ENCODE results near the gene PSD4. TPM values are rescaled to one million over a fixed set of nuclear protein-coding genes. Genes with fewer than 3 reads are reported as not detected.
A peak's percentile ranks its signal among the peaks of the same experiment; 100 is the strongest.

The PSD4 gene
- total and polyA plus RNA-seq, 2 donors from 2014 or later, result 16.2 to 42.0 TPM

DNA sequence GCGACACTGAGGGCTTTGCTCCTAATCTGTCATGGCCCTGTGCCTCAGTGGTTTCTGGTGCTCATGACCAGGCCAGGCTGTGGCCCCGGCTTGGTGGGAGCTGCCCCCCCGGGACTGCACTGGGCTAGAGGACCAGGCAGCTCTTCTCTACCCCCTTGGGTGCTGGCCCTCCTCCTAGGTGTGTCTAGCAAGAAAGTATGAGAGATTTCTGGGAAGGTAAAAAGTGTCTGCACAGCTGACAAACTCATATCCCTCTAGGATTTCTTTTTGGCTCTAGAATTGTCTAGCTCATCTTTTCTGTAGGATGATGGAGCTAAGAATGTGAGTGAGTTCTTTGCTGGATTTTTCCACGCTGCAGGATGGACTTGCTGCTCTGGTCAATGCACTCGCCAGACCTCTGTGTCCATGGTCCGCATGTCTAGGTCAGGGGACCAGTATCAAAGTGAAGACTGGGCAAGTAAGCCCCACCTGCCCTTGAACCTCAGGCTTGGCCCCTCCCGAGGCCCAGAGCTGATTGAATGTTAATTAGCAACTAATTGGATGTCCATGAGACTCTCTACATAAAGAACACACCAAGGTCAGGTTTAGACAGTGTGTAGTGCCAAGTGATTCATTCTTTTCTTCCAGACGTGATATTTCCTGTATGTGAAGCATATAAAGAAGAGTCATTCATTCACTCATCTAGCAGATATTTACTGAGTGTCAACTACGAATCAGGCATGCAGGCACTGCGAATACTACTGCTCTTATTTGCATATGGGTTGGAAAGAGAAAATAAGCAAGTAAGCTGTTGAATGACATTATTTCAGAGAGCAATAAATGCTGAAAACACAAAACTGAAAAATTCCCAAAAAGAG is 15.6 kb upstream of the PSD4 start:
- FAIRE-seq (no peak), DNase-seq (no peak)
- Histone ChIP-seq H3K36me3 (ENCODE audit: control insufficient read depth in 2 of 3, insufficient read depth in 3 of 3, low read length in 3 of 3) (no peaks in the 10 kb centered on the region), H3K27me3 (ENCODE audit: control insufficient read depth, insufficient read depth, low read length) (no peaks in the 10 kb centered on the region), H3K27ac (ENCODE audit: low read depth in 2 of 2, low read length in 2 of 2) (peak overlapping the region in 1 of 2 donors; percentile 22), H3K9ac (ENCODE audit: low read length in 3 of 3) (peak overlapping the region; percentile 16 to 69 (median 45)), H3K4me1 (ENCODE audit: control insufficient read depth in 2 of 3, insufficient read depth in 2 of 3, low read depth in 1 of 3, low read length in 3 of 3) (peaks cover 0 to 3% (median 0%) of the 10 kb centered on the region in 3 donors), H3K9me3 (ENCODE audit: control insufficient read depth in 2 of 3, insufficient read depth in 1 of 3, low read length in 3 of 3) (no peaks in the 10 kb centered on the region), H3K4me3 (ENCODE audit: low read length in 3 of 3) (peak overlapping the region; percentile 37 to 64 (median 59))
- TF ChIP-seq, protein P1, sequence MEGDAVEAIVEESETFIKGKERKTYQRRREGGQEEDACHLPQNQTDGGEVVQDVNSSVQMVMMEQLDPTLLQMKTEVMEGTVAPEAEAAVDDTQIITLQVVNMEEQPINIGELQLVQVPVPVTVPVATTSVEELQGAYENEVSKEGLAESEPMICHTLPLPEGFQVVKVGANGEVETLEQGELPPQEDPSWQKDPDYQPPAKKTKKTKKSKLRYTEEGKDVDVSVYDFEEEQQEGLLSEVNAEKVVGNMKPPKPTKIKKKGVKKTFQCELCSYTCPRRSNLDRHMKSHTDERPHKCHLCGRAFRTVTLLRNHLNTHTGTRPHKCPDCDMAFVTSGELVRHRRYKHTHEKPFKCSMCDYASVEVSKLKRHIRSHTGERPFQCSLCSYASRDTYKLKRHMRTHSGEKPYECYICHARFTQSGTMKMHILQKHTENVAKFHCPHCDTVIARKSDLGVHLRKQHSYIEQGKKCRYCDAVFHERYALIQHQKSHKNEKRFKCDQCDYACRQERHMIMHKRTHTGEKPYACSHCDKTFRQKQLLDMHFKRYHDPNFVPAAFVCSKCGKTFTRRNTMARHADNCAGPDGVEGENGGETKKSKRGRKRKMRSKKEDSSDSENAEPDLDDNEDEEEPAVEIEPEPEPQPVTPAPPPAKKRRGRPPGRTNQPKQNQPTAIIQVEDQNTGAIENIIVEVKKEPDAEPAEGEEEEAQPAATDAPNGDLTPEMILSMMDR (IDR thresholded peaks at IDR 0.05; ENCODE audit: borderline replicate concordance, extremely low read depth, insufficient read depth), result no peak
- intact Hi-C loops (cut with DNase I), result no loop called here

DNA sequence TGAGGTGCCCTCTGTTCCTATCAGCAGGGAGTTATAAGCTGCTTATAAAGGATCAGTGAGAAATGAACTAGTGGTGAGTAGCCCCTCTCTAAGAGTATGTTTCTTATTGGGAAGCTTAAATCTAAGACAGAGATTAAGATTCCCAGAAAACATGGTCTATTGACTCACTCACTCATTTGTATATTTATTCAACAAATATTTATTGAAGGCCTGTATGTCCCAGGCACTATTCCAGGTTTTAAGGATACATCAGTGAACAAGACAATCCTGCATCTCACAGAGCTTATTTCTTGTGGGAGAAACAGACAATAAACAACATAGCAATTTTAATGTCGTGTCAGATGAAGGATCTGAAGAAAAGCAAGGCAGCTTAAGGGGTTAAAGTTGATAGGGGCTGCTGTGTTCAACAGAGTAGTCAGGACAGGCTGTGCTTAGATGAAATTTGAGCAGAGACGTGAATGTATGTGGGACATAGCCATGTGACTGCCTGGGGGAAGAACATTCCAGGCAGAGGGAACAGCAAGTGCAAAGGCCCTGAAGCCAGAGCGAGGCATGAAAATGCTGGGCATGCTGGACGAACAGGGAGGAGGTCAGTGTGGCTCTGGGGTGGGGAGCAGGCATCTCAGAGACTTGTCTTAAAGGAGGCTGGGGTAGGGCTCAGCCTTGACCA is 14.8 kb upstream of the PSD4 start:
- H3K9ac ChIP-seq (ENCODE audit: low read length in 3 of 3), result no peak overlapping the region
- TF ChIP-seq, protein P1 (IDR thresholded peaks at IDR 0.05; ENCODE audit: borderline replicate concordance, extremely low read depth, insufficient read depth), result no peak
- H3K9me3 ChIP-seq (ENCODE audit: control insufficient read depth in 2 of 3, insufficient read depth in 1 of 3, low read length in 3 of 3), result no peaks in the 10 kb centered on the region
- no peak for FAIRE-seq
- peaks cover 0 to 3% (median 0%) of the 10 kb centered on the region in 3 donors for H3K4me1 ChIP-seq (ENCODE audit: control insufficient read depth in 2 of 3, insufficient read depth in 2 of 3, low read depth in 1 of 3, low read length in 3 of 3)
- H3K27me3 ChIP-seq (ENCODE audit: control insufficient read depth, insufficient read depth, low read length), result no peaks in the 10 kb centered on the region
- H3K36me3 ChIP-seq (ENCODE audit: control insufficient read depth in 2 of 3, insufficient read depth in 3 of 3, low read length in 3 of 3), result no peaks in the 10 kb centered on the region
- peak in 1 of 5 donors; percentile 18 for DNase-seq
- no peak overlapping the region for H3K27ac ChIP-seq (ENCODE audit: low read depth in 2 of 2, low read length in 2 of 2)
- no peak overlapping the region for H3K4me3 ChIP-seq (ENCODE audit: low read length in 3 of 3)
- intact Hi-C loops (cut with DNase I), result no loop called here

DNA sequence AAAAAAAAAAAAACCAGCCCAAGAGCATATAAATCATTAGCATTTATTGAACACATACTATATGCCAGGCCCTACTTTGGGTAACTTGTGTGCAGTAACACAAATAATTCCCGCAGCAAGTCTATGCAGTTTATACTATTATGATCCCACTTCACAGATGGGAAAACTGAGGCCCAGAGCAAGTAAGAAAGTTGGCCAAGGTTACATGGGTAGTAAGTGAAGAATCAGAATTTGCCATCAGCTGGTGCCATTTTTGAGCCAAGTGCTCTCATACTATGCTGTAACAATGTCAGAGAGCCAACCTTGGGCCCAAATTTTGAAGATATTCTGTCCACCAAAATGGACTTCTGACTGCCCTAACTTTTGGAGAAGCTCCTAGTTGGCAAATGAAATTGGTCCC is 13.5 kb upstream of the PSD4 start:
- TF ChIP-seq, protein P1 (IDR thresholded peaks at IDR 0.05; ENCODE audit: borderline replicate concordance, extremely low read depth, insufficient read depth), result no peak
- no peak overlapping the region for H3K9ac ChIP-seq (ENCODE audit: low read length in 3 of 3)
- DNase-seq, result no peak
- no peak for FAIRE-seq
- no peaks in the 10 kb centered on the region for H3K27me3 ChIP-seq (ENCODE audit: control insufficient read depth, insufficient read depth, low read length)
- no peak overlapping the region for H3K27ac ChIP-seq (ENCODE audit: low read depth in 2 of 2, low read length in 2 of 2)
- H3K36me3 ChIP-seq (ENCODE audit: control insufficient read depth in 2 of 3, insufficient read depth in 3 of 3, low read length in 3 of 3), result no peaks in the 10 kb centered on the region
- intact Hi-C loops (cut with DNase I), result no loop called here
- H3K9me3 ChIP-seq (ENCODE audit: control insufficient read depth in 2 of 3, insufficient read depth in 1 of 3, low read length in 3 of 3), result no peaks in the 10 kb centered on the region
- H3K4me1 ChIP-seq (ENCODE audit: control insufficient read depth in 2 of 3, insufficient read depth in 2 of 3, low read depth in 1 of 3, low read length in 3 of 3), result peaks cover 0 to 3% (median 0%) of the 10 kb centered on the region in 3 donors
- H3K4me3 ChIP-seq (ENCODE audit: low read length in 3 of 3), result no peak overlapping the region

All from kidney (tissue), 14 donors.